ENCODE results near the gene PLXNA1.

DNA sequence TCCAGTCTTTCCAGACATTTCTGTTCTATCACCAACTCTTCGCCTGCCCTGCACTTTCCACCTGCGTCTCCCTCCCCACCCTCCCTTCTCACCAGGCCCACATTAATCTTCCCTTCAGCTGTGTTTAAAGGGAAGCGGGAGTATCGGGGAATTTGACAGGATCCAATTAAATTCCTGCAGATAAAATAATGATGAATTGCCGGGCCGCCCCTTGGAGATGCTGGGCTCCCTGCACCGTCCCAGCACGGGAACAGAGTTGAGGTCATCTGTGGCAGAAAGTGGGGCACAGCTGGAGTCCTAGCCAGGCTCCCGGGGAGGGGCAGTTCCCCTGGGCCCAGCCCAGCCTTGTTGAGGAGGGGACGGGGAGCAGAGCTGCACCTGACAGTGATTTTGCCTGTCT, 30.3 kb downstream of the PLXNA1 start:
- TF ChIP-seq POLR2AphosphoS5 (IDR thresholded peaks at IDR 0.05; ENCODE audit: low read depth, low read length) (no peak), TCF7L2 (IDR thresholded peaks at IDR 0.05; ENCODE audit: low read depth, low read length) (no peak), SIN3A (IDR thresholded peaks at IDR 0.05; ENCODE audit: borderline replicate concordance, insufficient read depth, low read depth, low read length) (no peak)
- TF ChIP-seq, protein P1, sequence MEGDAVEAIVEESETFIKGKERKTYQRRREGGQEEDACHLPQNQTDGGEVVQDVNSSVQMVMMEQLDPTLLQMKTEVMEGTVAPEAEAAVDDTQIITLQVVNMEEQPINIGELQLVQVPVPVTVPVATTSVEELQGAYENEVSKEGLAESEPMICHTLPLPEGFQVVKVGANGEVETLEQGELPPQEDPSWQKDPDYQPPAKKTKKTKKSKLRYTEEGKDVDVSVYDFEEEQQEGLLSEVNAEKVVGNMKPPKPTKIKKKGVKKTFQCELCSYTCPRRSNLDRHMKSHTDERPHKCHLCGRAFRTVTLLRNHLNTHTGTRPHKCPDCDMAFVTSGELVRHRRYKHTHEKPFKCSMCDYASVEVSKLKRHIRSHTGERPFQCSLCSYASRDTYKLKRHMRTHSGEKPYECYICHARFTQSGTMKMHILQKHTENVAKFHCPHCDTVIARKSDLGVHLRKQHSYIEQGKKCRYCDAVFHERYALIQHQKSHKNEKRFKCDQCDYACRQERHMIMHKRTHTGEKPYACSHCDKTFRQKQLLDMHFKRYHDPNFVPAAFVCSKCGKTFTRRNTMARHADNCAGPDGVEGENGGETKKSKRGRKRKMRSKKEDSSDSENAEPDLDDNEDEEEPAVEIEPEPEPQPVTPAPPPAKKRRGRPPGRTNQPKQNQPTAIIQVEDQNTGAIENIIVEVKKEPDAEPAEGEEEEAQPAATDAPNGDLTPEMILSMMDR (IDR thresholded peaks at IDR 0.05), result no peak
- TF ChIP-seq, protein P2, sequence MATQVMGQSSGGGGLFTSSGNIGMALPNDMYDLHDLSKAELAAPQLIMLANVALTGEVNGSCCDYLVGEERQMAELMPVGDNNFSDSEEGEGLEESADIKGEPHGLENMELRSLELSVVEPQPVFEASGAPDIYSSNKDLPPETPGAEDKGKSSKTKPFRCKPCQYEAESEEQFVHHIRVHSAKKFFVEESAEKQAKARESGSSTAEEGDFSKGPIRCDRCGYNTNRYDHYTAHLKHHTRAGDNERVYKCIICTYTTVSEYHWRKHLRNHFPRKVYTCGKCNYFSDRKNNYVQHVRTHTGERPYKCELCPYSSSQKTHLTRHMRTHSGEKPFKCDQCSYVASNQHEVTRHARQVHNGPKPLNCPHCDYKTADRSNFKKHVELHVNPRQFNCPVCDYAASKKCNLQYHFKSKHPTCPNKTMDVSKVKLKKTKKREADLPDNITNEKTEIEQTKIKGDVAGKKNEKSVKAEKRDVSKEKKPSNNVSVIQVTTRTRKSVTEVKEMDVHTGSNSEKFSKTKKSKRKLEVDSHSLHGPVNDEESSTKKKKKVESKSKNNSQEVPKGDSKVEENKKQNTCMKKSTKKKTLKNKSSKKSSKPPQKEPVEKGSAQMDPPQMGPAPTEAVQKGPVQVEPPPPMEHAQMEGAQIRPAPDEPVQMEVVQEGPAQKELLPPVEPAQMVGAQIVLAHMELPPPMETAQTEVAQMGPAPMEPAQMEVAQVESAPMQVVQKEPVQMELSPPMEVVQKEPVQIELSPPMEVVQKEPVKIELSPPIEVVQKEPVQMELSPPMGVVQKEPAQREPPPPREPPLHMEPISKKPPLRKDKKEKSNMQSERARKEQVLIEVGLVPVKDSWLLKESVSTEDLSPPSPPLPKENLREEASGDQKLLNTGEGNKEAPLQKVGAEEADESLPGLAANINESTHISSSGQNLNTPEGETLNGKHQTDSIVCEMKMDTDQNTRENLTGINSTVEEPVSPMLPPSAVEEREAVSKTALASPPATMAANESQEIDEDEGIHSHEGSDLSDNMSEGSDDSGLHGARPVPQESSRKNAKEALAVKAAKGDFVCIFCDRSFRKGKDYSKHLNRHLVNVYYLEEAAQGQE (IDR thresholded peaks at IDR 0.05; ENCODE audit: insufficient read depth in 1 of 2, low read depth in 2 of 2, low read length in 1 of 2), result no peak

Data from Panc1 (cell line).